GM12865 (cell line): ENCODE measurements around the gene THSD7B.

Experiments used
- DNase-seq: peaks from one replicate; pipeline ENCODE4 v3.0.0; 2010; ENCODE audit warnings: low read depth
- H3K4me3 ChIP-seq: 2 replicates; pipeline ENCODE4 v1.5.1; 2011; ENCODE audit warnings: mild to moderate bottlenecking, low read depth, low read length, control low read depth
- TF ChIP-seq, protein P1 (sequence below): IDR thresholded peaks from 2 replicates; pipeline ENCODE4 v1.5.1; 2011; ENCODE audit warnings: low read length, control low read depth, low read depth, inconsistent platforms; ENCODE audit not compliant: insufficient read depth; ENCODE audit errors: missing control alignments

THSD7B gene

DNA sequence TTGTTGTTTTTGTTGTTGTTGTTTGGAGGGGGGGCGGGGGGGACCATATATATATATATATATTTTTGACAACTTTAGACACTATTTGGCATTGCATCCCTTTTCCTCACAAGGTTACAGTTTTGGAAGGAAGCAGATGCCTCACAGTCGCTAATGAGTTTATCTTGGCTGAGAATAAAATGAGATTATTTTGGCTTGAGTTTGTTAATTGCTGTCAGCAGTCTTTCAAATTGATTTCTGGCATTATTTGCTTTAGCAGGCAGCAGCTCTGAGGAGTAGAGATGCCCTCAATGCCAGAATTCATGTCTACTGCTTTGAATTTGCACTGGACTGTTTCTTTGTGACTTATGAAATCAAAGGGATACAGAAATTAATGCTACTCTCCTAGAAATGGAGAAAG lies 603.8 kb downstream of the THSD7B start:
- TF ChIP-seq, protein P1, sequence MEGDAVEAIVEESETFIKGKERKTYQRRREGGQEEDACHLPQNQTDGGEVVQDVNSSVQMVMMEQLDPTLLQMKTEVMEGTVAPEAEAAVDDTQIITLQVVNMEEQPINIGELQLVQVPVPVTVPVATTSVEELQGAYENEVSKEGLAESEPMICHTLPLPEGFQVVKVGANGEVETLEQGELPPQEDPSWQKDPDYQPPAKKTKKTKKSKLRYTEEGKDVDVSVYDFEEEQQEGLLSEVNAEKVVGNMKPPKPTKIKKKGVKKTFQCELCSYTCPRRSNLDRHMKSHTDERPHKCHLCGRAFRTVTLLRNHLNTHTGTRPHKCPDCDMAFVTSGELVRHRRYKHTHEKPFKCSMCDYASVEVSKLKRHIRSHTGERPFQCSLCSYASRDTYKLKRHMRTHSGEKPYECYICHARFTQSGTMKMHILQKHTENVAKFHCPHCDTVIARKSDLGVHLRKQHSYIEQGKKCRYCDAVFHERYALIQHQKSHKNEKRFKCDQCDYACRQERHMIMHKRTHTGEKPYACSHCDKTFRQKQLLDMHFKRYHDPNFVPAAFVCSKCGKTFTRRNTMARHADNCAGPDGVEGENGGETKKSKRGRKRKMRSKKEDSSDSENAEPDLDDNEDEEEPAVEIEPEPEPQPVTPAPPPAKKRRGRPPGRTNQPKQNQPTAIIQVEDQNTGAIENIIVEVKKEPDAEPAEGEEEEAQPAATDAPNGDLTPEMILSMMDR = no peak
- DNase-seq = no peak
- H3K4me3 ChIP-seq = no peak overlapping the region

DNA sequence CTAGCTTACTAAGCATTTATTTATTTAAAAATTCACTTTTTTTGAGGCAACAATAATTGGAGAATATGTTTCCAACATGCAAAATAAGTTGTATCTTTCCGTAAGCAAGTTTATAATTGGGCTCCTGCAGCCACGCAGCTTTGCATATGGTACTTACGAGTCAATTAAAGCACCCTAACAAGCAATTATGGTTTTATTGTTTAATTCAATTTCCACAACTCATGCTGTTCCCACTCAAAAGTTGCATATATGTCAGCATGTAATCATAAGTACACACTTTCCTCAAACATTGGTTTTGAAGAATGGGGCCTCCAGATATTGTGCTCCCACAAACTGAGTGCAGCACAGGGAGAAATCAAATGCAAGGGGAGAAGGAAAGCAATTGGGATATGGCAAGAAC lies 613.8 kb downstream of the THSD7B start:
- DNase-seq = no peak
- no peak overlapping the region for H3K4me3 ChIP-seq
- TF ChIP-seq, protein P1 = no peak

DNA sequence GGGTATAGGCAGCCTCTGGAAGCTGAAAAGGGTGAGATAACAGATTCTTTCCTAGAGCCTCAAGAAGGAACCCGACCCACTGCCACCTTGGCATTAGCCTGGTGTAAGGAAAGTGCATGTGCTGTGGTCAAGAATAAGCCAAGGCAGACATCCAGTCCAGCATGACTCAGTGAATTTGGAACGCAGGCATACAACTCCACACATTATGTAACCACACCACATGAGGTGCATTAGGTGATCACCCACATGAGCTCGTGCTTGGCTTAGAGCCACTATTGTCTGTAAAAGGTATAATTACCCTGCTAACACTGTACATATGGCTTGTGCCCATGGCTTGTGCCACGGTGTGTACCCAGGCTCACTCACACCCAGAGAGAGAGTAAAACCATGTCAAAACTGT lies 615.3 kb downstream of the THSD7B start:
- DNase-seq = no peak
- no peak overlapping the region for H3K4me3 ChIP-seq
- TF ChIP-seq, protein P1 = no peak

DNA sequence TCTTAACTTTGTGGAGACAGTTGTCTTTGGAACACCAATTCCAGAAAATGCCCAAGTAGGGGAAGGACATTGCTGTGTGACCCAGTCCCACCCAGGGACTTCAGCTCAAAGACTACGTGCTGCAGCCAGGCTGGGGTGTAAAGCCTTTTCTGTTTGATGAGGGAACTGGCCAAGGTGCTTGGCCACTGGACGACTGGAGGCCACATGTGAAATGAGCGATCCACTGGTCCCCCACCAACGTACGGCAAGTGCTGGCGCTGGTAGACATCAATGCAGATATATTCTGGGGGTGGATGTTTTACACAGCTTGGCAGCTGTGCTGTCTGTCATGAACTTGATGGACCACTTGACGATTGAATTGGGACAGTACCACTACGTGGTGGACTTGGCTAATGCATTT lies 616.4 kb downstream of the THSD7B start:
- DNase-seq = no peak
- no peak overlapping the region for H3K4me3 ChIP-seq
- TF ChIP-seq, protein P1 = no peak

DNA sequence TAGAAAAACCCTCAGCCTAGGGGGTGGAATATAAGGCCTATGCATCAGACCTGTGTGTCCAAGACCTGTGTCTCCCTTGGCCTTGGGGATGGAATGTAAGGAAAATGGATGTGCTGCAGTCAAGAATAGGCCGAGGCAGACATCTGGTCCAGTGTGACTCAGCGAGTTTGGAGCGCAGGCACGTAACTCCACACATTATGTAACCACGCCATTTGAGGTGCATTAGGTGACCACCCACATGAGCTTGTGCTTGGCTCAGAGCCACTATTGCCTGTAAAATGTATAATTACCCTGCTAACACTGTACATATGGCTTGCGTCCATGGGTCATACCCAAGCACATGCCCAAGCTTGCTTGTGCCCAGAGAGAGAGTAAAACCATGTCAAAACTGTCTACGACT lies 618.0 kb downstream of the THSD7B start:
- H3K4me3 ChIP-seq = no peak overlapping the region
- peak; percentile 8 for DNase-seq

DNA sequence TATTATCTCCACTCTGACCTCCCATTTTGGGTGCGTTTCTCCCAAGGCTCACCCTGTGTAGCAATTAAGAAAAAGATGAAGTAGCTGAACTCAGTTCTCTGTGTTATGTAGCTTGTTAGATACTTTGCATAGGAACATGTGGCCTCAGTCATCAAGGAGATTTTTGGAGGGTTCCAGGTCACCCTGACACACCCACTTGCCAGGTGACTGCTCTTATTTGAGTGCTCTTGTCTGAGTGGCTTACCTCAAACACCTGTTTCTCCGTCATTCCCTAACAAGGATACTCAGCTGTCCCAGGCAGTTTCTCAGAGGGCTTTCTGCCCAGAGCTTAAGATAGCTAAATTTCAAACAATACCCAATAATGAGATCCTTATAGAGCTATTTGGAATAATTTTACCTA lies 621.7 kb downstream of the THSD7B start:
- DNase-seq = no peak
- TF ChIP-seq, protein P1 = no peak
- H3K4me3 ChIP-seq = no peak overlapping the region

More for the DNA sequence above, 618.0 kb downstream of the THSD7B start:
- TF ChIP-seq, protein P1 = no peak

DNA sequence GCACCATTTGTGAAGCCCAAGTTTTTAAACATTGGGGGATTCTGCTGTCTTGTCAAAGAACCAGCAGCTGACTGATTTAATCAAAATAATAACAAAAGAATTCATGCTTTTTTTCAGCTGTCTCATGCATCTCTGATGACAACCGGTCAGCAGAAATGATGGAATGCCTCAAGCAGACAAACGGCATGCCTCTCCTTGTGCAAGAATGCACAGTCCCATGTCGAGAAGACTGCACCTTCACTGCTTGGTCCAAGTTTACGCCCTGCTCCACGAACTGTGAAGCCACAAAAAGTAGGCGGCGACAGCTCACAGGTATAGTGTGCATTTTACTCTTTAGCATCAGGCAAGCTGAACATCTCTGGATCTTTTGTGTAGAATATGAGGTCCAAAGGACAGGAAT lies 640.2 kb downstream of the THSD7B start:
- H3K4me3 ChIP-seq = no peak overlapping the region
- no peak for DNase-seq
- TF ChIP-seq, protein P1 = no peak
